Measurements from ENCODE around the gene CA12.

GRCh38 chr15:63294359-63294758 is 87.3 kb downstream of the CA12 start:
- no peak for TF ChIP-seq POLR2A (IDR thresholded peaks at IDR 0.05; ENCODE audit: low read depth, low read length)
- no peak for TF ChIP-seq USF2 (IDR thresholded peaks at IDR 0.05; ENCODE audit: borderline replicate concordance, low read depth, low read length)
